Inflammatory macrophage treated with lipopolysaccharide for 1 hour (primary cell): Measurements from ENCODE around the gene TXNRD1.
"Not testable (repeated sequence)": the region's sequence is repeated elsewhere in the genome, so short reads cannot be mapped to it uniquely, and the experiment has no call there.

ENCODE experiments used
- DNase-seq, 2 donors: peaks; one replicate each; pipeline ENCODE4 v3.0.0-alpha.2; 2020 to 2022

The TXNRD1 gene

DNA sequence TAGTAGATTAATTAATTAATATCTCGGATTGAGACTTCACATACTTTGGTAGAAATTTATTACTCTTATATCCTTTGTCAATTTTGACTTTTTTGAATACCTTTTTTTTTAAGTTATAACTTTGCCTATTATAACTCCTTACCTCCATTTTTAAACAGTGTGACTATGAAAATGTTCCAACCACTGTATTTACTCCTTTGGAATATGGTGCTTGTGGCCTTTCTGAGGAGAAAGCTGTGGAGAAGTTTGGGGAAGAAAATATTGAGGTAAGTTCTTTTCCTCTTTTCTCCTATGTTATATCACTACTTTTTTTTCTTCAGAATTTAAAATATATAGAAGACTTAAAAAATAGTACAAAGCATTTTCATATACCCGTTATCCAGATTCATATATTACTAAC, 115.8 kb downstream of the TXNRD1 start:
- DNase-seq, result no peak

DNA sequence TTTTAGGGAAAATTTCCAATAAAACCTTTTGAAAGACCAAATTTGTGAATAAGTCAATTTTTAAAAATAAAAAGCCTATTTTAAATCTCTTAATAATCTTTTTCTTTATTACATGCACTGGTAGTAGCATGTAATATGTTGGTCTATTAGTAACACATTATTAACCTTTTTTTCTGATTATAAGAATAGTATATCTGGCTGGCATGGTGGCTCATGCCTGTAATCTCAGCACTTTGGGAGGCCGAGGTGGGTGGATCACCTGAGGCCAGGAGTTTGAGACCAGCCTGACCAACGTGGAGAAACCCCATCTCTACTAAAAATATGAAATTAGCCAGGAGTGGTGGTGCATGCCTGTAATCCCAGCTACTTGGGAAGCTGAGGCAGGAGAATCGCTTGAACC, 116.7 kb downstream of the TXNRD1 start:
- DNase-seq, result not testable (repeated sequence)

DNA sequence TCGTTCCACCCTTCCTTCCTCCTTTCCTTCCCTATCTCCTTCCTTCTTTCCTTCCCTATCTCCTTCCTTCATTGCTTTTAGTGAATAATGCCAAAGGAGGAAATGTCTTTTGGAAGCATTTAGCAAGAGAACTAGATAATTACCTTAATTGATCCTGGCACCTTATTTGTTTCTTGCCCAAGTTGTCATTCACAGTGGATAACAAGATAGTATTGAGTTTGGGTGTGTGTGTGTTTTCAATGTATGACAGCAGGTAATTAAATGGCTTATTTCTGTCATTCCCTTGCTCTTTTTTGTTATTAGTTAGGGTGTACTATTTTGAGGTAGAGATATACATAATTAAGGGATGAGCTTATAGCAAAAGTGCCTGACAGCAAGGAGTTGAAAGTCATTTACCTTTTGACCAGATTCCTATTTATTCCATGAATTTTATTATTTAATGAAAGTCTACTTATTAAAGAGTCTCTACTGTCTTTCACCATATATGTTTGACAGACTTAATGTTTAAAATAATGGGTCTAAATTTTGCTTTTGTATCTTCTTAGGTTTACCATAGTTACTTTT, 118.2 kb downstream of the TXNRD1 start:
- no peak for DNase-seq

DNA sequence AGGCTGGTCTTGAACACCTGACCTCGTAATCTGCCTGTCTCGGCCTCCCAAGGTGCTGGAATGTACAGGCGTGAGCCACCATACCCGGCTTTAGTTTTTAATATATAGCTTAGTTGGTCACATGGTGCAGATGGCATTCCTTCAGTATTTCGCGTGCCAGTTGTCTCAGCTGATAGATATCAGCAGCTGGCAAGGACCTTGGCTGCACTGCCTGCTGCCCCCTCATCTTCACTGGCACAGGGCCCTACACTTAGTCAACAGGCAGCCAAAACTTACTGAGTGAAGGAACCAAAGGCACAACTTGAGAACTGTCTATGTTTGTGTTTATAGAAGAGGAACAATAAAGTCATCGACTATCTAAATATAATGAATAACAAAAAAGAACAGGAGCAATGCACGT, 119.0 kb downstream of the TXNRD1 start:
- no peak for DNase-seq

DNA sequence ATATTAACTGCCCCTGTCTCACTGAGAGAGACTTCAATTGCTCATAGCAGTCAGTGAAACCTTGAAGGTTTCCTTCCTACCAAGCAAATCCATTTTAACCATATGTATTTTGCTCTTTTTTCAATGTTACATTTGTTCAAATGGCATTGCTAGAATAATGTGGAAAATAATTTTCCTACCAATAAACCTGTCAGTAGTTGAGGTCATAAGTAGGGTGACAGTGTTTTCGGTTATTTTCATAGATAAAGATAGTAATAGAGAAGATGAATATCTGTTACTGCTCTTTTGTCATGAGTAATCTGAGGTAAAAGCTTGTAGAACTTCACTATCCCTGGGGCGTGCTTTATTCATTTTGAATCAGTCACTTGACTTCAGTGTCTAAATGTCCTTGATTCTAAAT, 120.5 kb downstream of the TXNRD1 start:
- DNase-seq, result no peak

DNA sequence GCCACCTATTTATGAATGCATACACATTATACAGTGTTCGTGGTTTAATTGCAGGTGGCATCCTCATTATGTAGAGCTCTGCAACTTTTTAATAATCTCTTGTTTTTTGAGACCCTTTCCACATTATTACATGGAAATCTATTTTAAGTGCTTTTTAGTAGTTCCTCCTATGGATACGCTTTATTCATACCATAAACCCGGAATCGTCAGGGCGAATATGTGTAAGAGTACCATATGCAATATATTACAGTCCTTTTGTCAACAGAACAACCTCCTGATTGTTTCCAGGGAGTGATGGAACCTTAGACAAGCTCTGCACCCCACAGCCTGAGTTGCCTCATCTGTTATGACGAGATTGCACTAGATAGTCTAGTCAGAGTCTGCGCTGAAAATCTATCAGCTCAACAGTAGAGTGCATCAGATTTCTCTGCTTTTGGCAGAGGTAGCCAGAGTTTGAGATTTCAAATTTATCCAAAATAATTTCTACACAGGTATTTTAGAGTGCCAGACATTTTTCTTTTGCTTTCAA, 121.5 kb downstream of the TXNRD1 start:
- DNase-seq, result no peak

DNA sequence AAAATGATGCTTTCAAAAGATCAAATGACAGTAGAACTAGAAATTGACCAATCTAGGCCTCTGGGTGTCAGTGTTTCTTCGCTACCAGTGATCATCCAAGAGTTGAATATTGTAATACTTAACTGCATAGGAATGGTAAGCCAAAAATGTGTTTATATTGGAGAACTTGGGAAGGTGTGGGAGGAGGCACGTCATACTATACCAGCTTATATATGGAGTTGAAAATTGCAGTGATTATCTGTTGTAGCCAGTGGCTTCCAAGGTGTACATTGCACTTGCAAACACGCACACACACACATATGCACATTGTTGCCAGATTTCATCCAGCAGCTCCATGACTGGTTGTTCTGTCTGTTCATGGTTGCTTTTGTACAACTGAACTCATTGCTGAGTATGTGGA, 124.1 kb downstream of the TXNRD1 start:
- no peak for DNase-seq

DNA sequence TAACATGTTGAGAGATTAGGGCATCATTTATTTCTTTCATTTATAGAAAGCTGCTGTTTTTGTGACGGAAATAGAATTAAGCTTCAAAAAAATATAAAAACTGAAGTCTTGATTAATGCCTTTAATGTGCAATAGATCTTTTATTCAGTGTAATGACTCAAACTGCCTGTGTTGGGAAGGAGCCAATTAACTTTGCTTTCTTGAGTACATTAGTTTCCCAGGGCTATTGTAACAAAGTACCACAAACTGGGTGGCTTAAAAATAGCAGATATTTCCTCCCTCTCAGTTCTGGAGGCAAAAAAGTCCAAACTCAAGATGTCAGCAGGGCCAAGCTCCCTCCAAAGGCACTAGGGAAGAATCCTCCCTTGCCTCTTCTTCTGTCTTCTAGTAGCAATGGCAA, 124.6 kb downstream of the TXNRD1 start:
- no peak for DNase-seq

DNA sequence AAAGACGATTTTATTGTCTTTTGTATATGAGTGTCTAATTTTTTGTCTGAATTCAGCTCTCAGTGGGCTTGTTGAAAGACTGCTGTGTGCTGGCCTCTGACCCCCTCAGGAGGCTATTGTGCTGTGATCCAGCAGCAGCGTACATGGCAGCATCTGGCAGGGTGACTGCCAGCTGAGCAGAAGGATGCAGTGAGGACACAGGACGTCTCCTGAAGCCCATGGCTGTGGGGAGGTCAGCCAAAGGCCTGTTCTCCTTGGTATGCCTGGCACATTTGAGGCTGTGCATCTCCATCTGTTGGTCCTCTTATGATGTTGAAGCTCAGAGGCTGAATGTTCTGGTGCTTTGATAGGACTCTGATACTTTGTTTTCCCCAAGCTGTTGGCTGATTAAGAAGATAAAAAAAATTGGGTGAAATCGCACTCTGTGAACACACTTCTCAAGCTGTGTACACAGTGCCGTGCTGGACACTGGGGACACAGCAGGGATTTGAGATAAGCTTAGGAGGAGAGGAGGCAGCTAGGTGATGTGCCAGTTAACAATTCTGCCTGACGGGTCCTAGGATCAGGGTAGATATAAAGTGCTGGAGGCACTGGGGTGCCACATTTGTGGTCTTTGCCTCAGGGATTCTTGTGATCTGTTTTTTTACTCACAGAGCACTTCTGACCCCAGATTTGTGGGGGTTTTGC, 125.5 kb downstream of the TXNRD1 start:
- DNase-seq, result no peak

DNA sequence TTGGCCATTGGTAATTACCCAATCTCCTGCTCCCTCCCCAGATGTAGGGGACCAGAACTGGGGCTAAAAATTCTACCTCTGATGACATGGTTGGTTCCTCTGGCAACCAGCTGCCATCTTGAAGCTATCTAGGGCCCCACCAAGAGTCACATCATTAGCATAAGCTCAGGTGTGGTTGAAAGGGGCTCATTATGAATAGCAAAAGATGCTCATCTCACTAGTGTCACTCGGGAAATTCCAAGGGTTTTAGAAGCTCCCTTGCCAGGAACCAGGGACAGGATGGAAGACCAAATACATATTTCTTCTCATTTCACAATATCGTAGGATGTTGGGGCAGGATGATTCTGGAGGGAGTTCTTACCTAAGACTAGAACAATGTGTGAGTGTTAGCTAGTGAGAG, 126.6 kb downstream of the TXNRD1 start:
- no peak for DNase-seq

DNA sequence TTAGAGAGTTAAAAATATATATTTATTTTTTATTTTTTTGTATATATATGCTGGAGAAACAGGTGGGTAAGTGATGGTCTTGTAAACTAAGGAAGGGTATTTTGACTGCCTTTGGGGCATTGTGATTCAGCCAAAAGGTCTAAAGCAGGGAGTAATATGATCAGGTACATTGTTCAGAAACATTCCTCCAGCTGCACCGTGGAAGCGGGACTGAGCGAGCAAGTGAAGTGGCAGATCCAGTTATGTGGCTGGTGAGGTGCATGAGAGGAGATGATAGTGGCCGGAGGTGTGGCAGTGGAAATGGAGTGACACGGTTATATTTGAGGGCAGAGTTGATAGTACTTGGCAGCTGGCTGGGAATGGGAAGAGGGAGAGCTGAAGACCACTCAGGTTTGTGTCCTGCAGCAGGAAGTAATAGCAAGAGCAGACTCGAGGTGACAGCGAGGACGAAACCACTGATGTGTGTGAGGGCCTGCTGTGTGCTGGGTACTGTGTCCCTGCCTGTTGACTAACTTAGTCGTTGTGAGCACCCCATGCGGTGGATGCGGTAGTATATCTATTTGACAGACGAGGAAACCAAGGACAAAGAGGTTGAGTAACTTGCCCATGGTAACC, 127.2 kb downstream of the TXNRD1 start:
- DNase-seq, result no peak

DNA sequence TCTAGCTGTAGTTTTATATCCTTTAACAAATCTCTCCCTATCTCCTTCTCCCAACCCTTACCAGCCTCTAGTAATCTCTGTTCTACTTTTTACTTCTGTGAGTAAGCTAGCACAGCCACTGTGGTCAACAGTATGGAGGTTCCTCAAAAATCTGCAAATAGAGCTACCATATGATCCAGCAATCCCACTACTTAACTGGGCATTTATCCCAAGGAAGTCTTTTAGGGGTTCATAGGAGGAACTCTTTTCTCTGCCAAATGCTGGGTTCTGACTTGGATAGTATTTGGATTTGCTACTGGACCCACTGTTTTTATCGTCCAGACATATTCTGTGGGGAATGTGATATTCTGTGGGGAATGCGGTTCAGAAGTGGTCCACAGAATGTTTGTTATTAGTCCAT, 129.1 kb downstream of the TXNRD1 start:
- no peak for DNase-seq

DNA sequence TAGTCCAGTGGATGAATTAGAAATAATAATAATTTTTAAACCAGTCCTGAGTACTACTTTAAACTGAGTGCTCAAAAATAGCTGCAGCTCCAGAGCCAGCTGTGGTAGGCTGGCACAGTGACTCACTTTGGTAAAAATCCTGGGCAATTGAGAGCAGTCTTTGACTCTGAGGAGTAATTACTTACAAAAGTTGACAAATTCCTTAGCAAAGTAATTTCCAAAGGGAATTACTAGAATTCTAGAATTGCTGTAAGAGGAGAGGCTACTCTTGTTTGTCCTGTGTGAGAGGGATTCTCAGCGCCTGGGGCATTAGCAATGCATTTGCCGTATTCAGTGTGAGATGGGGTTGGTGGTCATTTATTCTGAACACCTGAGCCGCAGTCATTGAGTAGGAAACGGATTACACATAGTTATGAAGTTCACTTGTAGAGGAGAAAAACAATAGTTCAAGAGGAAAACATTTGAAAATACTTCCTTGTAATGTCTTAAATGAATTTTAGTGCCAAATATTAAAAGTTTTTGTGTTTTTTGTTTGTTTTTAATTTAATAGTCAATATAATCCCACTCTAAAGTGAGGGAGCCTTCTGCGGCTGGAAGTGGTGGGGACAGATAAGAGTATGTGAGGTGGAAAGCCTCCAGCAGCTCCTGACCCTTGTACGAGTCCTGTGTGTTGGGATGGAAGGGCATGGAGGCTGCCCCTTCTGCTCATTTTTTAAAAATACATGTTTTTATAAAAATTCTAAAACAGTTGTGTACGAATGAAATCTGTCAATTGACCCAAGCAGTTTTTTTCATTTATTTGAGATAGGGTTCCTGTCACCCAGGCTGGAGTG, 129.9 kb downstream of the TXNRD1 start:
- DNase-seq, result no peak

DNA sequence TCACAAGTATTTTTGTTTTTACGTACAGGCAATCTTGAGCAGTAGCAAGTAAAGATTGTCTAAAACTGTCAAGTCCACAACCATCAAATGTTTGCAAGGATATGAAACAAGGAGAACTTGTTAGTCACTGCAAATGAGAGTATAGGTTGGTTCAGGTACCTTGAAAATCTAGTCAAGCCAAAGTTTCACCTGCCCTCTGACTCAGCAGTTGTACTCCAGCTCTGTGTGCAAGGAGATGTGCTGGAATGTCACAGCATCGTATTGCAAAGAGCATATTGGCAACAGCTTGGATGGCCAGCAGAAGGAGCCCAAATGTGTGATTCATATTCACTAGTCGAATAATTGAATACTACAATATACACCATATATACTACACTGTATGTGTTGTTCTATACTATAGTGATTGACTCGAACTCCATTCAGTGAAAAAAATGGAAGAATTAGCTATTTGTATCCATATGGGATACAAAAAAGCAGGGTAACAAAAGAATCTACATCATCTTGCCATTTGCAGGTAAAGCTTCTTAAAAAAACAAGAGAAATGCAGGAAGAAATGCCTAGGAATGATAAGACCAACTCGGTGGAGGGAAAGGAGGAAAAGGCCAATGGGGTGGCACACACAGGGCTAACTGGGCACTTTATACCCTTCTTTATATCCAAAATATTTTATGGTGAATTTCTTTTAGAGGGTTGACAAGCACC, 131.9 kb downstream of the TXNRD1 start:
- no peak for DNase-seq

DNA sequence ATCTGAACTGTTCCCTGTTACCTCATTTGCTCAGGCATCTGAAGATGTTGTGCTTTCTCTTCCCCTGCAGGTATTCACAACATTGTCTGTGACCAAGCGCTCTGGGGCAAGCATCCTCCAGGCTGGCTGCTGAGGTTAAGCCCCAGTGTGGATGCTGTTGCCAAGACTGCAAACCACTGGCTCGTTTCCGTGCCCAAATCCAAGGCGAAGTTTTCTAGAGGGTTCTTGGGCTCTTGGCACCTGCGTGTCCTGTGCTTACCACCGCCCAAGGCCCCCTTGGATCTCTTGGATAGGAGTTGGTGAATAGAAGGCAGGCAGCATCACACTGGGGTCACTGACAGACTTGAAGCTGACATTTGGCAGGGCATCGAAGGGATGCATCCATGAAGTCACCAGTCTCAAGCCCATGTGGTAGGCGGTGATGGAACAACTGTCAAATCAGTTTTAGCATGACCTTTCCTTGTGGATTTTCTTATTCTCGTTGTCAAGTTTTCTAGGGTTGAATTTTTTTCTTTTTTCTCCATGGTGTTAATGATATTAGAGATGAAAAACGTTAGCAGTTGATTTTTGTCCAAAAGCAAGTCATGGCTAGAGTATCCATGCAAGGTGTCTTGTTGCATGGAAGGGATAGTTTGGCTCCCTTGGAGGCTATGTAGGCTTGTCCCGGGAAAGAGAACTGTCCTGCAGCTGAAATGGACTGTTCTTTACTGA, 132.9 kb downstream of the TXNRD1 start:
- no peak for DNase-seq

DNA sequence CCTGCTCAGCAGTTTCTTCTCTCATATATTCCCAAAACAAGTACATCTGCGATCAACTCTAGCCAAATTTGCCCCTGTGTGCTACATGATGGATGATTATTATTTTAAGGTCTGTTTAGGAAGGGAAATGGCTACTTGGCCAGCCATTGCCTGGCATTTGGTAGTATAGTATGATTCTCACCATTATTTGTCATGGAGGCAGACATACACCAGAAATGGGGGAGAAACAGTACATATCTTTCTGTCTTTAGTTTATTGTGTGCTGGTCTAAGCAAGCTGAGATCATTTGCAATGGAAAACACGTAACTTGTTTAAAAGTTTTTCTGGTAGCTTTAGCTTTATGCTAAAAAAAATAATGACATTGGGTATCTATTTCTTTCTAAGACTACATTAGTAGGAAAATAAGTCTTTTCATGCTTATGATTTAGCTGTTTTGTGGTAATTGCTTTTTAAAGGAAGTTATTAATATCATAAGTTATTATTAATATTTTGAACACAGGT, 133.5 kb downstream of the TXNRD1 start:
- DNase-seq, result no peak

DNA sequence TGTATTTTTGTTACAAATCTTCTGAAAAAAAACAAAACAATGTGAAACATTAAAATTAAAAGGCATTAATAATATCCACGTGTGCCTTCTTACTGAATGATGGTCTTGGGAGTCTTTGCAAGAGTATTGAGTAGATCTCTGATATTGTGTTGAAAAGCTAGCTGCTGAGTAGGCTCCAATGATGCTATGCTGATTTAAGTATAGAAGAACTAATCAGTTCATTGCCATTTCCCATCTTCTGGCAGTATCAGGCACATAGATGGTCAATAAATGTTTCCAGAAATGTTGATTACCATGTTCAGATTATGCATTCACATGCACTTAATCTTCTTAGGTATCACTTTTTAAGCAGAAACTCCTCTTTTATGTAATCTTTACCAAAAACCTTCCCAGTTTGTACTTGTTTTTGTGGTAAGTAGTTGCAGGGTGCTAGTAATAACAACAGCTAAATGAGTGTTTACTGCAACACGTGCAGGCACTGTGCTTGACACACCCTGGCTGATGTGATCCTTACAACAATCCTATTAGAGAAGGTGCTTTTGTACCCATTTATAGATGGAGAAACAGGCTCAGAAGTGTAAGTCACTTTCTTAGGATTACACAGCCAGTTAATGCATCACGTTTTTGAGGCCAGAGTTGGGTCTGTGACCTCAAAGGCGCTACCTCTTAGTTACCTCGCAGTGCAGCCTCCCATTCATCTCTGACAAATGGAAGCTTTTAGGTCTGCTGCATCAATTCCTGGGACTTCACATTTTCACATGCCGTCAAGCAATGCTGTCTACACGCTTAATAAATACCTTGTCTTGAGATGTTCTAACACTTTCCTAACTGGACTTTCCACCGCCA, 134.9 kb downstream of the TXNRD1 start:
- DNase-seq, result no peak

DNA sequence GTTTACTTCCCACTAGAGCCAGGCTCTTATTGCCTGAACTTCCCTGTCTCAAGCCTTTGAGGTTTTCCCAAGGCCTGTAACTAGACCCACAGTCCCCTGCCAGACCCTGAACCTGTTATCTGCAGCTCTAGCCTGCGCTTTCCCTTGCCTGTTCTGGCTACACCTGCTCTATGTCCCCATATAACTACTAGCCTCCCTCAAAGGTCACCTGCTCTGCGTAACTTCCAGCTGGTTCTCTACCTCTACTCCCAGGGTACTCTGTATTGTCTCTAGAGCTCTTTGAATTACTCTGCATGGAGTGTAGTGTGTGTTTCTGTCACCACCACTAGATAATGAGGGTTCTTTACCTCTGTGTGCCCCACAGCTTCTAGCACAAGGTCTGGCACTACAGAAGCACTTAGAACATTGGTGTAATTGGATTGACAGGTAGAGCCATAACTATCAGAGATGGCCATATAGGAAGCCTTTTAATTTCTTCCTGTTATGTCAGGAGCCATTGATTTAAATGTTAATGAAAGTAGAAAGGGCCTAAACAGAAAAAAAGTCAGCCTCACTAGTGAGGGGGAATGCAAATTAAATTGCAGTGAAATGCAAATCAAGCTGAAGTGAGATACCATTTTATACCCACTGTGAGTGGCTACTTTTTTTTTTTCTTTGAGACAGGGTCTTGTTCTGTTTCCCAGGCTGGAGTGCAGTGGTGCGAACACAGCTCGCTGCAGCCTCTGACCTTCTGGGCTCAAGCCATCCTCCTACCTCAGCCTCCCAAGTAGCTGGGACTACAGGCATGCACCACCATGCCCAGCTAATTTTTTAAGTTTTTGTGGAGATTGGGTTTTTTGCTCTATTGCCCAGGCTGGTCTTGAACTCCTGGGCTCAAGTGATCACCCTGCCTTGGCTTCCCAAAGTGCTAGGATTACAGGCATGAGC, 135.7 kb downstream of the TXNRD1 start:
- DNase-seq, result peak in 1 of 2 donors; percentile 9

DNA sequence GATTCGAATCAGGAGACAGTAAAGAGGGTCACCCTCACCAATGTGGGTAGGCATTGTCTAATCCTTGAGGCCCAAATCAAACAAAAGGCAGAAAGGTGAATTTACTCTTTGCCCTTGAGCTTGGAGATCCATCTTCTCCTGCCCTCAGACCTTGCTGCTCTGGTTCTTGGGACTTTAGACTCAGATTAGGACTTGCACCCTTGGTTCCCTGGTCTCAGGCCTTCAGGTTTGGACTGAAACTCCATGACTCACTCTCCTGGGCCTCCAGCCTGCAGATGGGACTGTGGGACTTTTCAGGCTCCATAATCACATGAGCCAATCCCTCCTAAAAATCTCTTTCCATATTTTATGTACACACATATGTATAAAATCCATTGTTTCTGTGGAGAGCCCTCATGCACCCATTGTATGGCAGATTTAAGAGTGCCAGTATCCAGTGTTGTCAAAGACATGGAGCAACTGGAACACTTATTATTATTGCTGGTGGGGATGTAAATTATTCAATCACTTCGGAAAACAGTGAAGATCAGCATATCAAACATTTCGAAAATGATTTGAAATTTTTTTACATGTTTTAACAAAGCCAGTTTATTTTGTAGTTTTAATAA, 136.6 kb downstream of the TXNRD1 start:
- DNase-seq, result no peak
